K562 (cell line): ENCODE data around the gene PLD5. TPM values are rescaled to one million over a fixed set of nuclear protein-coding genes. Genes with fewer than 3 reads are reported as not detected.
"Not testable (repeated sequence)": the region's sequence is repeated elsewhere in the genome, so short reads cannot be mapped to it uniquely, and the experiment has no call there.

Experiments used
- ATAC-seq: fragments of 200-7000 bp; cut with Tn5 transposase; 3 replicates; pipeline ENCODE4 v1.9.1; 2020; ENCODE audit warnings: moderate library complexity
- BruUV-seq: library from RNA; stranded (reverse); fragments of 400-500 nt; replicated peaks from 2 replicates; lab custom pipeline; 2021; lab: Mats Ljungman, UMichigan
- CTCF ChIA-PET: fragments of 300-600 bp; formaldehyde crosslinking; extraction: SDS; loops from one replicate; lab custom pipeline; 2021; ENCODE audit warnings: low intra/inter-chr PET ratio; lab: Yijun Ruan, JAX
- POLR2A ChIA-PET: fragments of 300-600, 350-650 bp; sonication (Branson Sonifier 250); formaldehyde crosslinking; extraction: SDS; loops from one replicate; lab custom pipeline; 2021; ENCODE audit warnings: antibody characterized with exemption, inconsistent platforms; lab: Yijun Ruan, JAX
- DNase-seq, 4 experiments: peaks; one replicate each; pipeline versions ENCODE4 v3.0.0 to v3.0.0-alpha.2; 2011 to 2018; ENCODE audit warnings: low spot score in 3 of 4, mixed read lengths in 3 of 4; ENCODE audit errors: extremely low read depth in 1 of 4
- FAIRE-seq: peaks from 2 replicates; lab custom pipeline; 2011; peaks lifted over from hg19 to GRCh38; lab: Jason Lieb, UNC
- H2AFZ ChIP-seq: 2 replicates; pipeline ENCODE4 v1.6.0; 2011; ENCODE audit warnings: low read depth, low read length, control low read depth, inconsistent platforms
- H3K27ac ChIP-seq: fragments of 200-600 bp; 3 replicates; pipeline ENCODE4 v1.8.0; 2011; ENCODE audit warnings: low read depth, mild to moderate bottlenecking, control low read depth, inconsistent platforms, low read length, moderate library complexity, mixed read lengths; ENCODE audit errors: extremely low read depth
- H3K27me3 ChIP-seq, 2 experiments: fragments of 300-600 bp in 1 of 2; 2 replicates in 1 of 2; 3 replicates in 1 of 2; pipeline versions ENCODE4 v1.6.0 to v1.8.0; 2011; ENCODE audit warnings: inconsistent platforms in 2 of 2, low read length in 2 of 2, mild to moderate bottlenecking in 1 of 2, mixed read lengths in 1 of 2, moderate library complexity in 1 of 2; ENCODE audit not compliant: control insufficient read depth in 2 of 2, insufficient read depth in 2 of 2
- H3K36me3 ChIP-seq: fragments of 300-600 bp; 3 replicates; pipeline ENCODE4 v1.8.0; 2011; ENCODE audit warnings: mild to moderate bottlenecking, low read length, inconsistent platforms; ENCODE audit not compliant: control insufficient read depth, insufficient read depth
- H3K4me1 ChIP-seq, 2 experiments: fragments of 200-600 bp in 1 of 2; replicated peaks in 1 of 2; 2 replicates in 1 of 2; 3 replicates in 1 of 2; pipeline versions ENCODE4 v1.5.1 to v1.8.0; 2011; ENCODE audit warnings: inconsistent platforms in 2 of 2, low read length in 2 of 2, mild to moderate bottlenecking in 1 of 2, mixed read lengths in 1 of 2, moderate library complexity in 1 of 2; ENCODE audit not compliant: control insufficient read depth in 2 of 2, insufficient read depth in 2 of 2
- H3K4me2 ChIP-seq: 2 replicates; pipeline ENCODE4 v1.6.1; 2011; ENCODE audit warnings: low read length, control low read depth, inconsistent platforms, mixed read lengths; ENCODE audit not compliant: insufficient read depth
- H3K4me3 ChIP-seq: fragments of 200-600 bp; sonication (generic), shearing (Covaris generic); 2 replicates; pipeline ENCODE4 v1.5.1; 2016; ENCODE audit warnings: control low read depth, inconsistent platforms
- H3K79me2 ChIP-seq: fragments of 200-600 bp; 3 replicates; pipeline ENCODE4 v1.8.0; 2011; ENCODE audit warnings: low read length, inconsistent platforms; ENCODE audit not compliant: control insufficient read depth, insufficient read depth
- H3K9ac ChIP-seq, 2 experiments: 2 replicates each; pipeline versions ENCODE4 v1.6.0 to v1.6.1; 2011; ENCODE audit warnings: low read depth in 2 of 2, low read length in 2 of 2, control low read depth in 1 of 2, inconsistent platforms in 1 of 2, mild to moderate bottlenecking in 1 of 2, mixed read lengths in 1 of 2; ENCODE audit not compliant: insufficient read depth in 1 of 2
- H3K9me1 ChIP-seq: one replicate; pipeline ENCODE4 v1.6.0; 2011; ENCODE audit warnings: inconsistent platforms, mild to moderate bottlenecking, low read length, moderate library complexity; ENCODE audit not compliant: control insufficient read depth, insufficient read depth
- H3K9me3 ChIP-seq: replicated peaks from 2 replicates; pipeline ENCODE4 v1.5.1; 2011; ENCODE audit warnings: low read depth, low read length, inconsistent platforms; ENCODE audit not compliant: control insufficient read depth, insufficient read depth
- H4K20me1 ChIP-seq: replicated peaks from 2 replicates; pipeline ENCODE4 v1.6.1; 2011; ENCODE audit warnings: low read length, inconsistent platforms, mixed read lengths; ENCODE audit not compliant: control insufficient read depth, insufficient read depth
- CEBPG ChIP-seq, 3 experiments: fragments of 200-800 bp in 1 of 3; sonication (Bioruptor generic) in 1 of 3; sonication (generic) in 1 of 3; formaldehyde crosslinking in 1 of 3; IDR thresholded peaks in 2 of 3; conservative IDR thresholded peaks in 1 of 3; 2 replicates each; pipeline versions ENCODE4 v1.6.1 to v1.8.0; 2016 to 2022; ENCODE audit warnings: missing compliant biosample characterization in 2 of 3, missing genetic modification characterization in 2 of 3, mild to moderate bottlenecking in 1 of 3, missing genetic modification reagents in 1 of 3
- ESRRA ChIP-seq: fragments of 450-650 bp; IDR thresholded peaks from 2 replicates; pipeline ENCODE4 v1.6.1; 2014; ENCODE audit warnings: low read depth, mild to moderate bottlenecking, moderate library complexity, borderline replicate concordance
- HEY1 ChIP-seq: fragments of 250-450 bp; sonication (Bioruptor Pico); IDR thresholded peaks from 2 replicates; pipeline ENCODE4 v1.5.0; 2020; ENCODE audit warnings: mild to moderate bottlenecking, moderate library complexity, borderline replicate concordance
- HNRNPH1 ChIP-seq: fragments of 200-400 bp; formaldehyde crosslinking; optimal IDR thresholded peaks from 2 replicates; pipeline ENCODE3; 2017; ENCODE audit warnings: low read depth, mild to moderate bottlenecking, low read length, moderate library complexity
- HNRNPK ChIP-seq: fragments of 200-400 bp; formaldehyde crosslinking; IDR thresholded peaks from one replicate; pipeline ENCODE4 v1.6.1; 2018; ENCODE audit warnings: mild to moderate bottlenecking, low read depth, low read length; ENCODE audit not compliant: poor library complexity, severe bottlenecking
- MBD2 ChIP-seq: sonication (generic); IDR thresholded peaks from 2 replicates; pipeline ENCODE4 v1.6.1; 2016; ENCODE audit warnings: low read depth, borderline replicate concordance
- NR2C2 ChIP-seq, 2 experiments: fragments of 200-800 bp in 1 of 2; sonication (Bioruptor generic) in 1 of 2; sonication (generic) in 1 of 2; formaldehyde crosslinking in 1 of 2; IDR thresholded peaks; 2 replicates each; pipeline versions ENCODE4 v1.6.1 to v1.8.0; 2016 to 2022; ENCODE audit warnings: mild to moderate bottlenecking in 1 of 2, missing compliant biosample characterization in 1 of 2, missing genetic modification characterization in 1 of 2, missing genetic modification reagents in 1 of 2
- RBM25 ChIP-seq: fragments of 200-400 bp; formaldehyde crosslinking; IDR thresholded peaks from 2 replicates; pipeline ENCODE4 v1.6.1; 2018; ENCODE audit warnings: low read length, low read depth, moderate library complexity; ENCODE audit not compliant: severe bottlenecking
- SMARCE1 ChIP-seq: fragments of 450-650 bp; IDR thresholded peaks from 2 replicates; pipeline ENCODE4 v1.7.1; 2016; ENCODE audit warnings: mild to moderate bottlenecking
- TCFL5 ChIP-seq: fragments of 250-450 bp; sonication (Bioruptor Pico); conservative IDR thresholded peaks from 2 replicates; pipeline ENCODE4 v1.6.1; 2021; ENCODE audit warnings: mild to moderate bottlenecking, moderate library complexity, matching md5 sums
- ZFP36 ChIP-seq: fragments of 150-350 bp; IDR thresholded peaks from 2 replicates; pipeline ENCODE4 v1.6.1; 2018; ENCODE audit warnings: low read length, low read depth; ENCODE audit not compliant: partially characterized antibody
- WGBS: fragments of 100-300 bp; shearing (Covaris generic); methylation state at CpG from one replicate; pipeline ENCODE4 v1.1.6; 2016; ENCODE audit warnings: low coverage, mixed read lengths; ENCODE audit not compliant: insufficient coverage; ENCODE audit errors: missing lambda C conversion rate; 5-methylcytosine and 5-hydroxymethylcytosine counted together
- in situ Hi-C: fragments of 300-500 bp; cut with MboI; formaldehyde crosslinking; loops from 4 replicates; pipeline ENCODE4 v1.15.0; 2018; ENCODE audit warnings: inconsistent platforms, mixed read lengths
- intact Hi-C: fragments of 100-400 bp; cut with micrococcal nuclease; formaldehyde crosslinking; loops from 2 replicates; pipeline ENCODE4 v1.14.2; 2022
- polyA plus RNA-seq, 8 experiments: library from polyadenylated mRNA; depleted of rRNA in 4 of 8; stranded (reverse) in 5 of 8; unstranded in 3 of 8; fragments of >200 nt; fragmentation: Nextera tagmentation in 2 of 8; fragmentation: Illumina TruSeq in 1 of 8; extraction: Ambion mirVana in 2 of 8; extraction: Trizol in 1 of 8; gene quantifications; 2 replicates each; pipeline versions ENCODE4 v1.2.1 to v1.2.3, GENCODE V29; 2011 to 2014; ENCODE audit warnings: inconsistent platforms in 1 of 8, missing spikeins in 1 of 8
- total RNA-seq, 7 experiments: library from RNA; depleted of rRNA in 6 of 7; stranded (reverse); fragments of >200 nt in 6 of 7; fragmentation: Illumina TruSeq in 2 of 7; extraction: Trizol in 2 of 7; gene quantifications; 2 replicates each; pipeline versions ENCODE4 v1.2.1 to v1.2.3, GENCODE V29; 2011 to 2021; ENCODE audit warnings: low replicate concordance in 1 of 7
- TF ChIP-seq, protein P1 (sequence below): fragments of 450-650 bp; formaldehyde crosslinking; IDR thresholded peaks from 2 replicates; pipeline ENCODE4 v1.4.0; 2020; ENCODE audit warnings: mild to moderate bottlenecking, moderate library complexity

PLD5 gene
- total and polyA plus RNA-seq, 9 of the 15 experiments (the other 6 are each of a cell fraction or from before 2014, with no cell fraction given), result not detected

DNA sequence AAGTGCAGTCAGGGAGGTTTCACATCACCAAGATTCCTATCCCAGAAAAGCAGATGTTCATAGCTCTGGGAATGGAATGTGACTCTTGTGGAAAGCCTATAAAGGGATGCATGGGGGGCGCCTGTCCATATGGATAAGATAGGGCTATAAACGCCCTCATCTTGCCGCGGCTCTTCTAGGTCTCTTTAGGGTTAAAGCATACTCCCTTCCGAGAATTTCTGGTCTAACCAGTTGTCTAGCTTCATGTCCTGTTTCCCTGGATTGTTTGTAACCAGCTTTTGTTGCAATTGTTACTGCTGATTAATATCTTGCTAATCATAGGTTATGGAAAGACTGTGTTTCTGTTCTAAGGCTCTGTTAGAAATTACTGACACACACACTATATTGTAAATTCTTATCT, 64.8 kb downstream of the PLD5 start:
- in situ Hi-C loops, result loop anchor here (10.0 to 25.0 kb wide), 3 partner anchors 572 to 1803 kb away; no protein-coding TSS in a partner anchor
- not testable (repeated sequence) for H4K20me1 ChIP-seq

DNA sequence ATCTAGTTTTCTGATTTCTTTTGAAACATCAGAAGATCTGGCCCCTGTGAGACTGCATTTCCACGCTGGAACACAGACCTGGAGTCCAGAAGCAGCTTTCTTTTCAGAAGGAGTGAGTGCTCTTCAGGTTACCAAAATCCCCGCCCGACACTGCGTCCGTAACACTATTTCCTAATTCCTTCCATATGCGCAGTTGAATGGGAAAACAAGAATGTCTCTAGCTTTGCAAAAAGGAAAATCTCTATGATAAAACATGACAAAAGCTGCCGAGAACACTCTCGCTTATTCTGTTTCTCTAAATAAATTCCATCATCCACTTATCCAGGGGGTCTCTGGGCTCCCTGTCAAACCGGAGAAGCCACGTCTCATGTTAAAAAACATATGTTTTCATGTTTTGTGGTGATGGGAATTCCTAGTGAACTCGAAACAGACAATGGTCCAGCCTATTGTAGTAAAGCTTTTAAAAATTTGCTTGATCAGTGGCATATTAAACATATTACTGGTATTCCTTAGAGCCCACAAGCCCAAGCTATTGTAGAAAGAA, 67.7 kb downstream of the PLD5 start:
- POLR2A ChIA-PET, result no interaction called here
- Histone ChIP-seq H3K9ac (no peak overlapping the region), H3K36me3 (no peaks in the 10 kb centered on the region), H3K9me3 (no peaks in the 10 kb centered on the region), H3K27me3 (no peaks in the 10 kb centered on the region), H3K79me2 (no peaks in the 10 kb centered on the region), H3K27ac (no peak overlapping the region), H2AFZ (no peak overlapping the region), H4K20me1 (no peaks in the 10 kb centered on the region), H3K4me2 (no peak overlapping the region), H3K4me1 (no peaks in the 10 kb centered on the region), H3K4me3 (no peak overlapping the region), H3K9me1 (no peaks in the 10 kb centered on the region)
- WGBS, result 3% methylated on average over 11 of the region's 11 CpGs
- intact Hi-C loops (loop anchor here (10.0 kb wide), 1 partner anchor 432 kb away; no protein-coding TSS in a partner anchor), in situ Hi-C loops (loop anchor here (10.0 to 25.0 kb wide), 3 partner anchors 569 to 1806 kb away; no protein-coding TSS in a partner anchor)
- no TSS peak for BruUV-seq
- CTCF ChIA-PET, result no interaction called here
- no peak for ATAC-seq
- no peak for FAIRE-seq
- DNase-seq, result no peak
- TF ChIP-seq RBM25 (no peak), HNRNPK (no peak), CEBPG (CRISPR knock-in tag; IDR thresholded peaks at IDR 0.05) (no peak), CEBPG (tag; conservative IDR thresholded peaks at IDR 0.05 in 1 of 2, IDR thresholded peaks at IDR 0.05 in 1 of 2) (no peak), HNRNPH1 (no peak), SMARCE1 (no peak), HEY1 (CRISPR knock-in tag) (no peak), MBD2 (no peak), NR2C2 (CRISPR knock-in tag; IDR thresholded peaks at IDR 0.05) (no peak), NR2C2 (tag; IDR thresholded peaks at IDR 0.05) (no peak), TCFL5 (CRISPR knock-in tag) (no peak), ZFP36 (no peak), ESRRA (no peak)
- TF ChIP-seq, protein P1, sequence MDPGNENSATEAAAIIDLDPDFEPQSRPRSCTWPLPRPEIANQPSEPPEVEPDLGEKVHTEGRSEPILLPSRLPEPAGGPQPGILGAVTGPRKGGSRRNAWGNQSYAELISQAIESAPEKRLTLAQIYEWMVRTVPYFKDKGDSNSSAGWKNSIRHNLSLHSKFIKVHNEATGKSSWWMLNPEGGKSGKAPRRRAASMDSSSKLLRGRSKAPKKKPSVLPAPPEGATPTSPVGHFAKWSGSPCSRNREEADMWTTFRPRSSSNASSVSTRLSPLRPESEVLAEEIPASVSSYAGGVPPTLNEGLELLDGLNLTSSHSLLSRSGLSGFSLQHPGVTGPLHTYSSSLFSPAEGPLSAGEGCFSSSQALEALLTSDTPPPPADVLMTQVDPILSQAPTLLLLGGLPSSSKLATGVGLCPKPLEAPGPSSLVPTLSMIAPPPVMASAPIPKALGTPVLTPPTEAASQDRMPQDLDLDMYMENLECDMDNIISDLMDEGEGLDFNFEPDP (CRISPR knock-in tag), result no peak

More for the DNA sequence above, 64.8 kb downstream of the PLD5 start:
- H3K9me3 ChIP-seq, H3K27me3 ChIP-seq, ATAC-seq, H3K36me3 ChIP-seq, BruUV-seq, CTCF ChIA-PET, POLR2A ChIA-PET, FAIRE-seq, DNase-seq, H3K79me2 ChIP-seq, H3K4me3 ChIP-seq, H3K9ac ChIP-seq, H3K4me2 ChIP-seq, H2AFZ ChIP-seq, H3K9me1 ChIP-seq, H3K27ac ChIP-seq, H3K4me1 ChIP-seq: not testable (repeated sequence)
- 2% methylated on average over 5 of the region's 5 CpGs for WGBS
- intact Hi-C loops, result loop anchor here (10.0 kb wide), 2 partner anchors 435 to 565 kb away; no protein-coding TSS in a partner anchor
